GM21825 (cell line): Measurements from ENCODE around the gene PXDC1.
"Not testable (repeated sequence)": the region's sequence is repeated elsewhere in the genome, so short reads cannot be mapped to it uniquely, and the experiment has no call there.

ENCODE experiments used
- ATAC-seq: cut with Tn5 transposase; IDR thresholded peaks from one replicate; pipeline ENCODE4 v1.9.1; 2021; ENCODE audit warnings: mild to moderate bottlenecking, moderate library complexity; ENCODE audit not compliant: unreplicated experiment

The PXDC1 gene

DNA sequence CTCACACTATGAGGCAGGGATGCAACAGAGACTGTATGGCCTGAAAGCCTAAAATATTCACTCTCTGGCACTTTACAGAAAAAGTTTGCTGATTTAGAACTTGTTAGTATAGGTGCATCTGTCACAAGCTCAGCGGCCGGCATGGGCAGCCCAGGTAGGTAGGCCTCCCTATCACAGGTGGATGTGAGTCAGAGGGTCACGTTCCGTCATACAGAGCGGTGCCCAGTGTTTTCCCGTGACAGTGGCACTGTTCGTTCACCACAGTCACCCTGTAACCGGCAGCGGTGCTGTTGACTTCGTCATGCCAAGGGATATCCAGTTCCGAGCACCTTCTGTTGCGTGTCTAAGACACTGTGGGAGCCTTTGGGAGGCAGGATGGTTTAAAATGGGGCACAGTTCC is 32.9 kb upstream of the PXDC1 start:
- no peak for ATAC-seq

- no peak for ATAC-seq
Observed at GRCh38 chr6:3782876-3783832, 31.6 kb upstream of the PXDC1 start.

- no peak for ATAC-seq
Observed at GRCh38 chr6:3781504-3781903, 30.0 kb upstream of the PXDC1 start.

DNA sequence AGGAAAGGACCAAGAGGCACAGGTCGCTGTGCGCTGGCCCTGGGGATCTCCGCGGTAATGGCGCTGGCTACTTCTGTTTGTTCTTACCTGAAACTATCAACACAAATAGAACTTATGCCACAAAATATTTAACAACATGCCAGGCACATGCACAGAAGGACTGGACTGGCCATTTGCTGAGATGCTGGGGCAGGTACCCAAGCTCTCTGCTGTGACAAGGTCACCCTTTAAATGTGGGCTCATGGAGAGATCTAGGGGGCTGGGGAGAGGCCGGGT is 28.0 kb upstream of the PXDC1 start:
- no peak for ATAC-seq

GRCh38 chr6:3778701-3779573 is 27.4 kb upstream of the PXDC1 start:
- ATAC-seq, result no peak

DNA sequence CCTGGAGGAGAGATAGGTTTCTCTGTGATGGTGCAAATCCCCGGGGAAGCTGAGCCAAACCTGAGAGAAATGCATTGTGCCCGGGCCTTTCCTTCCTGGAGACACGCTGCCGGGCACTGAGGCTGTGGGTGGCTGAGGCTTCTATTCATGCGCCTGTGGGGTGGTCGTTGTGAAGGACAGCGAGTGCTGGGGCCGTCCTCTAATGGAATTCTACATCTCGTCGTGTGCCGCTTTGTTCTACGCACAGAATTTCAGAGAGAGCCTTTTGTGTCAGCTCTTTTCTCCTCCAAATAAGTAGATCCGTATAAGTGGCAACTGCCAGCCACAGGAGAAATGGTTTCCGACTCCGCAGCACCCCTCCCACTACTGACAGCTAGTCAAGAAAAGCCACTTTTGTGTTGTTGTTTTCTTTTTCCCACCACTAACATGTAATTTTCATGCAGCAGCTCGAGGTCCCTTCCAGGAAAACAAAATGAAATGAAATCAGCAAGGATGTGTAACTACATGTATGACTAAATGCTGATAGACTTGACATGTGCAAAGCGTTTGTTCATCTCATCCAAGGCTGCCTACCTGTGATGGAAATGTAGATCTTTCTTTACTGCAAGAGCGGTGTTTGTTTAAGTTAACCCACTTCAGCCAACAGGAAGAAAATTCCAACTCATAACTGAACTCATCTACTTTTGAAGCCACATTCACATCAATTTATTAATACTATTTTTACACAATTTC is 26.4 kb upstream of the PXDC1 start:
- no peak for ATAC-seq

- ATAC-seq, result no peak
Observed at GRCh38 chr6:3776881-3777507, 25.5 kb upstream of the PXDC1 start.

DNA sequence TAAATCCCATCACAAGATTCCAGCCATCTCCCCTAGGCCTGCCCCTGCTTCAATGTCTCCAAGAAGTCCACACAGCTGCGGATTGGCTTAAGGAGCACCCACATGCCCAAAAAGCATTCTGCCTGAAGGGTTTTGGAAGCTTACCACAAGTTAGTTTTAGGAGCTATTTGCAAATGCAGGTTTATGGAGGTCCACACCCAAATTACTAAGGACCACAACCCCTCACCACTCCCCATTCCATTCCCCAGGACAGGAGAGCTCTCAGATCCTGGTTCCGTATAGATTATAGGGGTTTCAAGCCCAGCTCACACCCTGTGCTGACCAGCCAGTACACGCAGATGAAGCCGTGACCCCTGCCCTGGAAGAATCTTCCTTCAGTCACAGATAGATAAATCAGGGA is 24.3 kb upstream of the PXDC1 start:
- no peak for ATAC-seq

- ATAC-seq, result no peak
Observed at GRCh38 chr6:3775386-3775785, 23.9 kb upstream of the PXDC1 start.

DNA sequence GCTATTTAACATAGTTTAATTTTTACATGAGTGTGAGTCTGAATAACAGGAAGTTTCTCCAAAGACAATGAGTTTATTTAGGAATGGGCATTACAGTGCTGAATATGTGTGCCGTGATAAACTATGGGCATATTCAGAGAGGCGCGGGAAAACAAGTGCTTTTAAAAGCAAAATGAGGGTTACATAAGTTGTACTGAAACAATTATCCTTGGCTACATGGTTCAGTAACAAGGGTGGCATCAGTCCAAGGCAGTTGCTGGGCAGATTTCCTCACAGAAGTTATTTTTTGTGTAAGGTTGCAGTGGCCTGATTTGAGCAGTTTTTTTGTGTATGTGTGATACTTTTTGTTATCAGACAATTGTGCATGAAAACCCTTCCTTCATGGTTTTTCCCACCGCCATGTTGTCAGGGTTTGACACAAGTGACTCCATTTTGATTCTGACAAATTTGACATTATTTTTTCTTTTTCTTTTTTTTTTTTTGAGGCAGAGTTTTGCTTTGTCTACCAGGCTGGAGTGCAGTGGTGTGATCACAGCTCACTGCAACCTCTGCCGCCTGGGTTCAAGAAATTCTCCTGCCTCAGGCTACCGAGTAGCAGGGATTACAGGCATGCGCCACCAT is 22.3 kb upstream of the PXDC1 start:
- no peak for ATAC-seq

GRCh38 chr6:3772127-3772999 is 20.9 kb upstream of the PXDC1 start:
- not testable (repeated sequence) for ATAC-seq

DNA sequence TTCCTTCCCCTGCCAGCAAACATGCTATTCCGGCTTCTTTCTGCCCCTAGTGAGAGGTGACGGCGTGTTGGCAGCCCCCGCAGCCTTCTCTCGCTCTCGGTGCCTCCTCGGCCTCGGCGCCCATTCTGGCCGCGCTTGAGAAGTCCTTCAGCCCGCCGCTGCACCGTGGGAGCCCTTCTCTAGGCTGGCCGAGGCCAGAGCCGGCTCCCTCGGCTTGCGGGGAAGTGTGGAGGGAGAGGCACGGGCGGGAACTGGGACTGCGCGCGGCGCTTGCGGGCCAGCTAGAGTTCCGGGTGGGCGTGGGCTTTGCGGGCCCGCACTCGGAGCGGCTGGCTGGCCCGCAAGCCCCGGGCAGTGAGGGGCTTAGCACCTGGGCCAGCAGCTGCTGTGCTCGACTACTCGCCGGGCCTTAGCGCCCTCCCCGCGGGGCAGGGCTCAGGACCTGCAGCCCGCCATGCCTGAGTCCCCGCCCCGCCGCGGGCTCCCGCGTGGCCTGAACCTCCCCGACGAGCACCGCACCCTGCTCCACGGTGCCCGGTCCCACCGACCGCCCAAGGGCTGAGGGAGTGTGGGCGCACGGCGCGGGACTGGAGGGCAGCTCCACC is 20.0 kb upstream of the PXDC1 start:
- no peak for ATAC-seq

GRCh38 chr6:3770023-3770720 is 18.7 kb upstream of the PXDC1 start:
- no peak for ATAC-seq

DNA sequence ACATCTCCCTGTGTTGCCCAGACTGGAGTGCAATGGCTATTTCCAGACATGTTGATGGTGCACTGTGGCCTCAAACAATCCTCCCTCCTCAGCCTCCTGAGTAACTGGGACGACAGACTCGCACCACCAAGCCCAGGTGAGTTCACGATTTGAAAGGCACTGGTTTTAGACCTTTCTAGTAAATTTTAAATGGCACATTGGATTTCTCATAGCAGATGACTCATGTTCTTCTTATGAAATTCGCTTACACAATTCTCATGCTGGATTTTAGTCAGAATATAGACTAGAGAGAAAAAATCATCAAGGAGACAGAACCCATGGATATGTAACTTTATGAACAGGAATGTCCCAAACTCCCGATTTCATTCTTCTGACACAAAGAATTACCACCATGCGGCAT is 18.1 kb upstream of the PXDC1 start:
- ATAC-seq, result no peak

DNA sequence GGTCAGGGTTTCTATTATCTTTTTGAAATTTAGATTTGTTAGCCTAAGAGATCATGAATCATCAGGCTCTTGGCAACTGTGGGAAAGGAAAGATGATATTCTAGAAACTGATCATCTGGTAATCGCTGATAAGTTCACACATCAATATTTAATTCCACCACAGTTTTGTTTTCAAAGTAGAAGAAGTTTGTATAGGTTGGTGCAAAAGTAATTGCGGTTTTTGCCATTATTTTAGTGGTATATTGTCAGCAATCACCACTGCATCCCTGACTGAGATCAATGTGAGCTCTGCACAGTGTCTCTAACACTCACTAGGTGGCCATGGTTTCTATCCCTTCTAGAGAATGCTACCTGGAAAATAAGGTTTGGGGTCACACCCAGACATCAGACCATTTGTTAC is 17.0 kb upstream of the PXDC1 start:
- no peak for ATAC-seq

- ATAC-seq, result not testable (repeated sequence)
Observed at GRCh38 chr6:3767483-3767882, 16.0 kb upstream of the PXDC1 start.

- no peak for ATAC-seq
Observed at GRCh38 chr6:3766214-3766613, 14.7 kb upstream of the PXDC1 start.

- no peak for ATAC-seq
Observed at GRCh38 chr6:3765415-3765814, 13.9 kb upstream of the PXDC1 start.
